Adrenal gland (tissue), 12 donors: ENCODE data around the gene MDN1. TPM values are rescaled to one million over a fixed set of nuclear protein-coding genes. Genes with fewer than 3 reads are reported as not detected.

ENCODE experiments used
- DNase-seq, 7 donors: peaks; one replicate each; pipeline ENCODE4 v3.0.0-alpha.2; 2019 to 2020
- H3K27ac ChIP-seq, 5 donors: fragments of 200-600 bp; sonication (generic) in 4 of 5; 1 replicate in 3 of 5; 2 replicates in 2 of 5; pipeline versions ENCODE4 v1.5.1 to v1.8.0; 2016 to 2020; ENCODE audit warnings: mild to moderate bottlenecking in 1 of 5
- H3K27me3 ChIP-seq: fragments of 200-600 bp; 2 replicates; pipeline ENCODE4 v1.8.0; 2021
- H3K36me3 ChIP-seq, 2 donors: fragments of 200-600 bp; replicated peaks in 1 of 2; 1 replicate in 1 of 2; 2 replicates in 1 of 2; pipeline versions ENCODE4 v1.5.1 to v1.8.0; 2018 to 2022
- H3K4me1 ChIP-seq, 2 donors: fragments of 200-600 bp; replicated peaks in 1 of 2; 1 replicate in 1 of 2; 2 replicates in 1 of 2; pipeline versions ENCODE4 v1.5.1 to v1.8.0; 2018 to 2021
- H3K4me3 ChIP-seq, 4 donors: fragments of 200-600 bp; sonication (generic) in 3 of 4; one replicate each; pipeline ENCODE4 v1.5.1; 2016 to 2018
- H3K9me3 ChIP-seq, 3 donors: fragments of 200-600 bp; sonication (generic) in 1 of 3; replicated peaks in 1 of 3; 1 replicate in 2 of 3; 2 replicates in 1 of 3; pipeline versions ENCODE4 v1.5.1 to v1.8.0; 2016 to 2021
- POLR2A ChIP-seq, 2 donors: fragments of 450-650 bp; IDR thresholded peaks; one replicate each; pipeline ENCODE4 v1.6.1; 2017; ENCODE audit warnings: antibody characterized with exemption in 2 of 2, mild to moderate bottlenecking in 2 of 2, moderate library complexity in 1 of 2
- WGBS, 4 donors: extraction: QIAGEN DNeasy Blood & Tissue Kit in 2 of 4; methylation state at CpG; one replicate each; pipeline versions ENCODE4 v1.1.5 to v1.1.7; 2013 to 2017; 5-methylcytosine and 5-hydroxymethylcytosine counted together
- intact Hi-C, 2 donors: fragments of 100-400 bp; cut with DNase I; formaldehyde crosslinking; loops; one replicate each; pipeline versions ENCODE4 v1.14.1 to v1.15.0; 2022 to 2023
- polyA plus RNA-seq, 3 donors: library from polyadenylated mRNA; stranded (reverse); fragments of 200-250 nt in 2 of 3; fragments of 350-450 nt in 1 of 3; fragmentation: Illumina TruSeq in 1 of 3; extraction: RNeasy Lipid Tissue Mini Kit (QIAGEN cat#74804) in 1 of 3; gene quantifications; one replicate each; pipeline ENCODE4 v1.2.3, GENCODE V29; 2013 to 2014
- total RNA-seq, 9 donors: library from RNA; depleted of rRNA in 4 of 9; stranded (reverse); fragments of >200 nt in 4 of 9; fragments of 120-200 nt in 1 of 9; fragmentation: NEBNext Ultra II Directional in 1 of 9; extraction: Animal tissue kit (Norgen Biotek cat#: 25700) in 1 of 9; gene quantifications; one replicate each; pipeline versions ENCODE4 v1.1.0 to v1.2.4, GENCODE V29; 2013 to 2023
- TF ChIP-seq, protein P1 (sequence below), 6 experiments: fragments of 450-650 bp in 4 of 6; fragments of 200-600 bp in 2 of 6; sonication (generic) in 1 of 6; IDR thresholded peaks; 1 replicate in 5 of 6; 2 replicates in 1 of 6; pipeline versions ENCODE4 v1.5.1 to v1.8.0; 2016 to 2021; ENCODE audit warnings: antibody characterized with exemption in 6 of 6, mild to moderate bottlenecking in 2 of 6, moderate library complexity in 1 of 6
- donor health status: healthy with polysubstance abuse.
- donor health status: Bipolar disorder and iron deficiency.
- donor health status: DM: yes; HTN: yes; CAD: no.
- donor health status: DM: no; HTN: no; CAD: no.
- donor health status: DM: no; HTN: no; CAD: no.
- donor health status: DM: yes; HTN: yes; CAD: no.

MDN1 gene
- total and polyA plus RNA-seq, 12 donors: 15.0 to 74.1 (median 28.4) TPM

DNA sequence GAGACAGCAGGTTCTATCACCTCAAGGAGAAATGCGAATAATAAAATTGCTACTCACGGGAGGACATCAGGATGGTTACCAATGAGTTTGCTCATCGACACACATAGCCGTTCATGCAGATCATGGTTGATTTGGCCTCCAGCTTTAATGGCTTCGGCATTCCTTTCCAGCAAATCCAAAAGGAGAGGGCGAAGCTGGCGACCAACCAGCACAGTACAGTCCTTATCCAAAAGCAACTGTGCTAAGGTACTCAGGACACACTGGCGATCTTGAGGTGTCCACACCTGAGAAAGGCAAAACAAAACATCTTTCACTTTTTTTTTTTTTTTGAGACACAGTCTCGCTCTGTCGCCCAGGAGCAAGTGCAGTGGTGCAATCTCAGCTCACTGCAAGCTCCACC, 16.3 kb downstream of the MDN1 start:
- peaks cover 0 to 9% of the 10 kb centered on the region in 2 donors for H3K36me3 ChIP-seq
- no peak for TF ChIP-seq POLR2A (IDR thresholded peaks at IDR 0.05)
- TF ChIP-seq, protein P1, sequence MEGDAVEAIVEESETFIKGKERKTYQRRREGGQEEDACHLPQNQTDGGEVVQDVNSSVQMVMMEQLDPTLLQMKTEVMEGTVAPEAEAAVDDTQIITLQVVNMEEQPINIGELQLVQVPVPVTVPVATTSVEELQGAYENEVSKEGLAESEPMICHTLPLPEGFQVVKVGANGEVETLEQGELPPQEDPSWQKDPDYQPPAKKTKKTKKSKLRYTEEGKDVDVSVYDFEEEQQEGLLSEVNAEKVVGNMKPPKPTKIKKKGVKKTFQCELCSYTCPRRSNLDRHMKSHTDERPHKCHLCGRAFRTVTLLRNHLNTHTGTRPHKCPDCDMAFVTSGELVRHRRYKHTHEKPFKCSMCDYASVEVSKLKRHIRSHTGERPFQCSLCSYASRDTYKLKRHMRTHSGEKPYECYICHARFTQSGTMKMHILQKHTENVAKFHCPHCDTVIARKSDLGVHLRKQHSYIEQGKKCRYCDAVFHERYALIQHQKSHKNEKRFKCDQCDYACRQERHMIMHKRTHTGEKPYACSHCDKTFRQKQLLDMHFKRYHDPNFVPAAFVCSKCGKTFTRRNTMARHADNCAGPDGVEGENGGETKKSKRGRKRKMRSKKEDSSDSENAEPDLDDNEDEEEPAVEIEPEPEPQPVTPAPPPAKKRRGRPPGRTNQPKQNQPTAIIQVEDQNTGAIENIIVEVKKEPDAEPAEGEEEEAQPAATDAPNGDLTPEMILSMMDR (IDR thresholded peaks at IDR 0.05): no peak
- WGBS, 4 donors: 94 to 96% (median 95%) methylated on average over 10 of the region's 10 CpGs
- peaks cover 0 to 4% of the 10 kb centered on the region in 2 donors for H3K4me1 ChIP-seq
- no peak overlapping the region for H3K4me3 ChIP-seq
- no peak overlapping the region for H3K27ac ChIP-seq
- peak in 1 of 7 donors; percentile 34 for DNase-seq
- intact Hi-C loops: no loop called here
- no peaks in the 10 kb centered on the region for H3K9me3 ChIP-seq
- H3K27me3 ChIP-seq: no peaks in the 10 kb centered on the region

DNA sequence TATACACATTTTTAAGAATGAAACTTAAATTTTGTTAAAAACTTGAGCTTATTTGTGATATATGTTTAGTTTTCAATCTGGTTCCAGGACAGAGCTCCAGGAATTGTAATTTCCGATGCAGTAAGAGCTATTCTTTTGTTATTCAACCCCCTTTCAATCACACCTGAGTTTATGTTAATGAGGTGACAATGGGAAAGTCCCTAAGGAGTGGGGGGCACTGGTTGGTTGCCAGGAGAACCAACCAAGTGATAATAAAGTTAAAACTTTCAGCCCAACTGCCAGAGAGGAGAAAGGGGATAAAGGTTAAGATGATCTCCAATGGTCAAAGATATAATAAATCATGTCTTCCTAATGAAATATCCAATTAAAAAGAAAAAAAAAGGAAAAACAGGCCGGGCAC, 19.8 kb downstream of the MDN1 start:
- no peaks in the 10 kb centered on the region for H3K9me3 ChIP-seq
- no peaks in the 10 kb centered on the region for H3K4me1 ChIP-seq
- intact Hi-C loops: no loop called here
- 82 to 90% (median 90%) methylated on average over 2 of the region's 2 CpGs for WGBS, 4 donors
- H3K36me3 ChIP-seq: peaks cover 0 to 9% of the 10 kb centered on the region in 2 donors
- H3K27me3 ChIP-seq: no peaks in the 10 kb centered on the region
- no peak overlapping the region for H3K27ac ChIP-seq
- H3K4me3 ChIP-seq: no peak overlapping the region
- no peak for TF ChIP-seq POLR2A (IDR thresholded peaks at IDR 0.05)
- DNase-seq: no peak

DNA sequence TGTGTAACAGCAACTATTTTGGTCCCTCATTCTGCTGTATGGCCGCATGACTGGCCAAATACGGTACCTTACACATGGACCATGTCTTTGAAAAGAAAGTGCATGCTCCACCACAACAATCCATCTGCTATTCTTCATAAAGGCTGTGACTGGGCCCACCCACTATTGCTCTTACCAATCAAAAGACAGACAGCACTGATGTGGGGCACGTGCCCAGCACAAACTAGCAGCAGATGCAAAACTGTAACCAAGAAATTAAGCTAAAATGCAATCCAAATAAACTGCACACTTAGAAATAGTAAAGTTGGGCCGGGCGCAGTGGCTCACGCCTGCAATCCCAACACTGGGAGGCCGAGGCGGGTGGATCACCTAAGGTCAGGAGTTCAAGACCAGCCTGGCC, 20.5 kb downstream of the MDN1 start:
- Histone ChIP-seq H3K9me3 (no peaks in the 10 kb centered on the region), H3K36me3 (peaks cover 0 to 9% of the 10 kb centered on the region in 2 donors), H3K27ac (no peak overlapping the region), H3K4me1 (no peaks in the 10 kb centered on the region), H3K4me3 (no peak overlapping the region), H3K27me3 (no peaks in the 10 kb centered on the region)
- no peak for DNase-seq
- intact Hi-C loops: no loop called here
- 93 to 99% (median 97%) methylated on average over 8 of the region's 8 CpGs for WGBS, 4 donors
- TF ChIP-seq POLR2A (IDR thresholded peaks at IDR 0.05): no peak

DNA sequence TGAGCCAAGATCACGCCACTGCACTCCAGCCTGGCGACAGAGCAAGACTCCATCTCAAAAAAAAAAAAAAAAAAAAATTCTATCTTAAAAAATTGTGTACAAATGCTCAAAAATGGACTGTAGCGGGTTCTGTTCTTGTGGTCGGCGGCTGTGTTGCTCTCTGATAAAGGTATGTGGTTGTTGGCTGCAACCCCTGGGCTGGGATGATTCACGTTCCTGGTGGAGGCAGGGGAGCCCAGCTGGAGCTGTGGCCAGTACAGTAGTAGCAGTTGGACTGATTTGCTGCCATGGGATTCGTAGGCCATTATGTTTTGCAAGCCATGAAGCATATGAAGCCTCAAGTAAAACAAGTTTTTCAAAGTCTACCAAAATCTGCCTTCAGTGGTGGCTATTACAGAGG, 22.3 kb downstream of the MDN1 start:
- intact Hi-C loops: no loop called here
- H3K27me3 ChIP-seq: no peaks in the 10 kb centered on the region
- no peak overlapping the region for H3K4me3 ChIP-seq
- WGBS, 4 donors: 90 to 99% (median 94%) methylated on average over 7 of the region's 7 CpGs
- no peak for DNase-seq
- H3K4me1 ChIP-seq: no peaks in the 10 kb centered on the region
- no peak for TF ChIP-seq POLR2A (IDR thresholded peaks at IDR 0.05)
- H3K27ac ChIP-seq: no peak overlapping the region
- no peaks in the 10 kb centered on the region for H3K9me3 ChIP-seq
- peaks cover 0 to 23% of the 10 kb centered on the region in 2 donors for H3K36me3 ChIP-seq

DNA sequence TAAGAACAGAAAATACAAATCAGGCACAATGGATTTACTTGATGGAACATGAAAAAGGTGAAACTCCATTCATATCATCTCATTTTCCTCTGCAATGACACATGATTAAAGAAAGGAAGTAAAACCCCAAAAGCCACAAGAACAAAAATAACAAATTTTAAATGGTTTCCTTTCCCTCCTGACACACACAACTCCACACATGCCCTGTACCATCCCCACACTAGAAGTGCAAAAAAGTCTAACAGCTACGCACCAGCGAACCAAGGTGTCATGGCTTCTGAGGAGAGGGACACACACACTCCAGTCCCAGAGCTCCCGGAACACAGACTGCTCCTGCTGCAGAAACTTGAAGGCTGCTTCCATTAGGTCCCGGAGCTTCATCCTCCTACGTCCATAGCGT, 25.3 kb downstream of the MDN1 start:
- Histone ChIP-seq H3K9me3 (no peaks in the 10 kb centered on the region), H3K36me3 (peaks cover 0 to 23% of the 10 kb centered on the region in 2 donors), H3K4me1 (no peaks in the 10 kb centered on the region), H3K27ac (no peak overlapping the region), H3K27me3 (no peaks in the 10 kb centered on the region), H3K4me3 (no peak overlapping the region)
- TF ChIP-seq, protein P1 (IDR thresholded peaks at IDR 0.05): no peak
- TF ChIP-seq POLR2A (IDR thresholded peaks at IDR 0.05): no peak
- DNase-seq: no peak
- intact Hi-C loops: no loop called here
- WGBS, 4 donors: 76 to 86% (median 81%) methylated on average over 6 of the region's 6 CpGs

DNA sequence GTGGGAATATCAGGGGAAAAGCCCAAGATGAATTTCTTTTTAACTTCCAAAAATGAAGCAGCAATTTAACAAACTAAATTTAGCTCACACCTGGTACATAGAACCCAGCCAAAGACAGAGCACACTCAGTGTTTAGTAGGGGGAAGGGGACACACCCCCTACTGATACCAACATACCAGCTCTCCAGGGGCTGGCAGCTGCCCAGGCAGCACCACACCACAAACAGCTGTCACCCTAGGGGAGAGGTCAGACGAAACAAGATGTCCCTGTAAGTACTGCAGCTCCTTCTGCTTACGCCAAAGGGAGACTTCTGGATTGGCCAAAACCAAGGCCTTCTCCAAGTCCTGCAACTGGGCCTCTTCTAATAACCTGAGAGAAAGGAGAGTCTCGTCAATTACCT, 26.0 kb downstream of the MDN1 start:
- Histone ChIP-seq H3K36me3 (peaks cover 0 to 21% of the 10 kb centered on the region in 2 donors), H3K27ac (no peak overlapping the region), H3K27me3 (no peaks in the 10 kb centered on the region), H3K4me1 (no peaks in the 10 kb centered on the region), H3K4me3 (no peak overlapping the region), H3K9me3 (no peaks in the 10 kb centered on the region)
- no peak for TF ChIP-seq POLR2A (IDR thresholded peaks at IDR 0.05)
- TF ChIP-seq, protein P1 (IDR thresholded peaks at IDR 0.05): no peak
- intact Hi-C loops: no loop called here
- DNase-seq: no peak
- 92 to 94% (median 93%) methylated on average over 3 of the region's 3 CpGs for WGBS, 4 donors
